ENCODE data around the gene ZNF846. TPM values are rescaled to one million over a fixed set of nuclear protein-coding genes. Genes with fewer than 3 reads are reported as not detected.
"Not testable (repeated sequence)": the region's sequence is repeated elsewhere in the genome, so short reads cannot be mapped to it uniquely, and the experiment has no call there.

ZNF846 gene
- total RNA-seq, 1 donor, result 10.8 TPM

- TF ChIP-seq CTCF (IDR thresholded peaks at IDR 0.05; ENCODE audit: insufficient read depth, low read depth, low read length), result no peak
- DNase-seq (ENCODE audit: low read depth), result no peak
- no peak overlapping the region for H3K4me3 ChIP-seq (ENCODE audit: low read depth, low read length)
Measured at GRCh38 chr19:9757544-9758501, 10.7 kb downstream of the ZNF846 start.

DNA sequence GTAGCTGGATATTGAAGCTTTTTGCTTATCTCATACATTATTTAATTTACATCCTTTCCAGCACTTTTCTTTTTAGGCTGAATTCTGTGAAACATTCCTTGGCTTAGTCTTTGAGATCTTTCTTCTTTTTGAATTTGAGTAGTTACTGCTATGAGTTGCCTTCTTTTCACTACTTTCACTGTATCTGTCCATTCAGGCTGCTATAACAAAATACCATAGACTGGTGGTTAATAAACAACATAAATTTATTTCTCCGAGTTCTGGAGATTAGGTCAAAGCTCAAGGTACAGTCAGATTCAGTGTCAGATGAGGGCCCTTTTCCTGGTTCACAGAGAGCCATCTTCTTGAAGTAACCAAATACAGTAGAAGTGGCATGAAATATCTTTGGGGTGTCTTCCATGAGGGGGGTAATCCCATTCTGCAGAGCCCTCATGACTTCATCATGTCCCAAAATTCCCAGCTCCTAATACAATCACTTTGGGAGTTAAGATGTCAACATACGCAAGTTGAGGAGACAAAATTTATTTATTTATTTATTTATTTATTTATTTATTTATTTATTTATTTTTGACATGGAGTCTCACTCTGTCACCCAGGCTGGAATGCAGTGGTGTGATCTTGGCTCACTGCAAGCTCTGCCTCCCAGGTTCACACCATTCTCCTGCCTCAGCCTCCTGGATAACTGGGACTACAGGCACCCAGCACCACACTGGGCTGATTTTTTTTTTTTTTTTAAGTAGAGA lies 15.7 kb downstream of the ZNF846 start:
- DNase-seq (ENCODE audit: low read depth), result no peak
- no peak overlapping the region for H3K4me3 ChIP-seq (ENCODE audit: low read depth, low read length)
- no peak for TF ChIP-seq CTCF (IDR thresholded peaks at IDR 0.05; ENCODE audit: insufficient read depth, low read depth, low read length)

DNA sequence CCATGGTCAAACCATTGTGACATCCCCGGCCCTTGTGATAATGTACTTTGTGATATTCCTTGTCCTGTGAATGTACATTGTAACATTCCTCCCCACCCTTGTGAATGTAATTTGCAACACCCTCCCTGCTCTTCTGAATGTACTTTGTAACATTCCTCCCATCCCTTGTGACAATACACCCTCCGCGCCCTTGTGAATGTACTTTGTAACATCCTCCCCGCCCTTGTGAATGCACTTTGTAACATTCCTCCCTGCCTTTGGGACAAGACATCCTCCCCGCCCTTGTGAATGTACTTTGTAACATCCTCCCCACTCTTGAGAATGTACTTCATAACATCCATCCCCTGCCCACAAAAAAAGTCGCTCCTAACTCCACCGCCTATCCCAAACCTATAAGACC lies 17.1 kb downstream of the ZNF846 start:
- no peak overlapping the region for H3K4me3 ChIP-seq (ENCODE audit: low read depth, low read length)
- no peak for TF ChIP-seq CTCF (IDR thresholded peaks at IDR 0.05; ENCODE audit: insufficient read depth, low read depth, low read length)
- no peak for DNase-seq (ENCODE audit: low read depth)

- H3K4me3 ChIP-seq (ENCODE audit: low read depth, low read length), result no peak overlapping the region
- DNase-seq (ENCODE audit: low read depth), result no peak
Measured at GRCh38 chr19:9741476-9742171, 26.9 kb downstream of the ZNF846 start.

GRCh38 chr19:9735986-9736385 lies 32.6 kb downstream of the ZNF846 start:
- DNase-seq (ENCODE audit: low read depth), result no peak
- TF ChIP-seq CTCF (IDR thresholded peaks at IDR 0.05; ENCODE audit: insufficient read depth, low read depth, low read length), result no peak

More at GRCh38 chr19:9741476-9742171, 26.9 kb downstream of the ZNF846 start:
- TF ChIP-seq CTCF (IDR thresholded peaks at IDR 0.05; ENCODE audit: insufficient read depth, low read depth, low read length), result no peak

GRCh38 chr19:9730056-9730455 lies 38.5 kb downstream of the ZNF846 start:
- not testable (repeated sequence) for DNase-seq (ENCODE audit: low read depth); H3K4me3 ChIP-seq (ENCODE audit: low read depth, low read length)

More at GRCh38 chr19:9735986-9736385, 32.6 kb downstream of the ZNF846 start:
- no peak overlapping the region for H3K4me3 ChIP-seq (ENCODE audit: low read depth, low read length)
